ENCODE measurements around the gene CTRB1.
"Not testable (repeated sequence)": the region's sequence is repeated elsewhere in the genome, so short reads cannot be mapped to it uniquely, and the experiment has no call there.

Gene CTRB1

DNA sequence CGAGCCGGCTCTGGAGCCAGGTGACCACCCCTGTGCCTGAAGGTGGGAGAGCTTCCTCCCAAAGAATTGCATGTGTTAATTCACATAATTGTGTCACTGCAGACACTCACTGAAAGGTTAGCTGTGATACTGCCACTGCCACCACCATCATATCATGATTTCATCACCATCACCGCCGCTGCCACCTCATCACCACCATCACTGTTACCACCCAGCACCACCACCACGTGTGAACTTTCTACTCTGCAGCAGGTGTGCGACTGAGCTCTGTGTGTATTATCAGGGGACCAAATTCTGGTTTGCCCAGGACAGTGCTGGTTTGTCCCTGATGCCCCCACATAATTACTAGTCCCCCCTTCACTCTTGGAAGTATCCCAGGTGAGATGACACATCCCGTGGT lies 17.4 kb downstream of the CTRB1 start:
- peaks cover 71% of the 10 kb centered on the region for H3K79me2 ChIP-seq (ENCODE audit: control insufficient read depth, insufficient read depth, low read length, unreplicated experiment)
- H3K4me3 ChIP-seq (ENCODE audit: low read depth, low read length) = no peak overlapping the region
- no peak overlapping the region for H2AFZ ChIP-seq (ENCODE audit: low read length, unreplicated experiment)
- no peaks in the 10 kb centered on the region for H3K27me3 ChIP-seq (ENCODE audit: insufficient read depth, low read length)
- H3K27ac ChIP-seq (ENCODE audit: low read depth, low read length) = no peak overlapping the region
- peaks cover 14% of the 10 kb centered on the region; the same call in 1 of the 2 replicates for H3K36me3 ChIP-seq (ENCODE audit: insufficient read depth, low read length)
- peaks cover 34% of the 10 kb centered on the region for H3K4me1 ChIP-seq (ENCODE audit: control insufficient read depth, insufficient read depth, low read length, unreplicated experiment)

DNA sequence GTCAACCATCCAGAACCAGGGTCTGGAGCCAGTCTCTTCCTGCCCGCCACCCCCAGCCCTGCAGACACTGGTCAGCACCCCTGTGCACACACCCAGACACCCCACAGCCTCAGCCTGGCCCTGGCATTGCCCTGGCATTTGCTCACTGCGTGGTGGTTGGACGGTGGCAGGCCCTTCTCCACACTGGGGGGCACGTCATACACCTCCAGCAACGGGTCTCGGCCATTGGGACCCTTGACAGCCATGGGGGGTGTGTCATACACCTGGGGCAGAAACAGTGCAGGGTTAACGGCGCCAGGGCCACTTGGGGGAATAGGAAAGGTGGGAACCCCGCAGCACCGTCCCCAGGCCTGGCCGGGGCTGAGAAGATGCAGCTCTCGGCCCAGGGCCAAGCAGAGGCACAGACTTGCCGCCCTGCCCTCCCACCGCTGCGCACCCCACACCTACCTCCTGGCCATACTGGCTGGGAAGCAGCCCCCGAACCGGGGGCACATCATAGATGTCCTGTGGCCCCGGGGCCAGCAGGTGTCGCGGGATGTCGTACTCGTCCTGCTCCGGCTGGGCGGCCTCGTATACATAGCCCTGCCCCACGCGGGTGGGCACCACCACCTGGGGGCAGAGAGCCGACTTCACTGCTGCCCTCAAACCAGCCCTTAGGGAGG lies 18.1 kb downstream of the CTRB1 start:
- Histone ChIP-seq H3K36me3 (ENCODE audit: insufficient read depth, low read length) (peaks cover 14% of the 10 kb centered on the region; the same call in 1 of the 2 replicates), H2AFZ (ENCODE audit: low read length, unreplicated experiment) (no peak overlapping the region), H3K27me3 (ENCODE audit: insufficient read depth, low read length) (no peaks in the 10 kb centered on the region), H3K4me1 (ENCODE audit: control insufficient read depth, insufficient read depth, low read length, unreplicated experiment) (peaks cover 34% of the 10 kb centered on the region), H3K4me3 (ENCODE audit: low read depth, low read length) (no peak overlapping the region), H3K27ac (ENCODE audit: low read depth, low read length) (no peak overlapping the region), H3K79me2 (ENCODE audit: control insufficient read depth, insufficient read depth, low read length, unreplicated experiment) (peaks cover 78% of the 10 kb centered on the region)

DNA sequence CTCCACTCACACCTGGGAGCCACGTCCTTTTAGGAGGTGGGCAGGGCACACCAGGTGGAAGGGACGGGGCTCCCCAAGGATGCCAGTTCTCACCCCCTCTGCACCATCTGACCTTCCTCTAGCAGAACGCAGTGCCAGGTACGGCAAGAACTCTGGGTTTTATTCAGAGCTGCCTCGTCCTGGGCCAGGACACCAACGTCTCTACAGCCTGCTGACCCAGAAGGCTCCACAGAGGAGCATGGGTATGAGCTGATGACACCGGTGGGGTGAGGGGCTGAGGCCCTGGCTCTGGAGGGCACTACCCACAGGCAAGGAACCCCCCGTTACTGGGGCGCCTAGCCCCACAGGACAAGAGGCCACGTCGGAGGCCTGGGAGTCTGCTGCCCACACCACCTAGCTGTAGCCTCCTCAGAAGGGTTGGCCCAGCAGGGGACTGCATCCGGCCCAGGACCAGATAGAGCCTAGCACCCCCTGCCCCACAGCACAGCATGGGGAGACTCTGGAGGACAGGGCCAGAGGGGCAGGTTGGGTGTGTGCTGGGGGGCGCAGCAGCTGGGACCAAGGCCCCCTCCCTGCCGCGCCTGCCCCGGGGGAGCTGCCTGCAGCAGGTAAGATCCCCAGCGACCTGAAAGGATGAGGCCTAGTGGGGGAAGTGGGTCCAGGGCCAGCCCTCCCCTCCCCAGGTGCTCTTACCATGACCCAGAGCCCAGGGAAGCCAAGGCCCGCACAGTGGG lies 18.8 kb downstream of the CTRB1 start:
- Histone ChIP-seq H3K4me1 (ENCODE audit: control insufficient read depth, insufficient read depth, low read length, unreplicated experiment) (peaks cover 34% of the 10 kb centered on the region), H3K27me3 (ENCODE audit: insufficient read depth, low read length) (no peaks in the 10 kb centered on the region), H3K27ac (ENCODE audit: low read depth, low read length) (peak overlapping the region; percentile 83; the same call in 1 of the 2 replicates), H3K4me3 (ENCODE audit: low read depth, low read length) (no peak overlapping the region), H2AFZ (ENCODE audit: low read length, unreplicated experiment) (no peak overlapping the region), H3K36me3 (ENCODE audit: insufficient read depth, low read length) (peaks cover 12% of the 10 kb centered on the region; the same call in 1 of the 2 replicates), H3K79me2 (ENCODE audit: control insufficient read depth, insufficient read depth, low read length, unreplicated experiment) (peaks cover 82% of the 10 kb centered on the region)

DNA sequence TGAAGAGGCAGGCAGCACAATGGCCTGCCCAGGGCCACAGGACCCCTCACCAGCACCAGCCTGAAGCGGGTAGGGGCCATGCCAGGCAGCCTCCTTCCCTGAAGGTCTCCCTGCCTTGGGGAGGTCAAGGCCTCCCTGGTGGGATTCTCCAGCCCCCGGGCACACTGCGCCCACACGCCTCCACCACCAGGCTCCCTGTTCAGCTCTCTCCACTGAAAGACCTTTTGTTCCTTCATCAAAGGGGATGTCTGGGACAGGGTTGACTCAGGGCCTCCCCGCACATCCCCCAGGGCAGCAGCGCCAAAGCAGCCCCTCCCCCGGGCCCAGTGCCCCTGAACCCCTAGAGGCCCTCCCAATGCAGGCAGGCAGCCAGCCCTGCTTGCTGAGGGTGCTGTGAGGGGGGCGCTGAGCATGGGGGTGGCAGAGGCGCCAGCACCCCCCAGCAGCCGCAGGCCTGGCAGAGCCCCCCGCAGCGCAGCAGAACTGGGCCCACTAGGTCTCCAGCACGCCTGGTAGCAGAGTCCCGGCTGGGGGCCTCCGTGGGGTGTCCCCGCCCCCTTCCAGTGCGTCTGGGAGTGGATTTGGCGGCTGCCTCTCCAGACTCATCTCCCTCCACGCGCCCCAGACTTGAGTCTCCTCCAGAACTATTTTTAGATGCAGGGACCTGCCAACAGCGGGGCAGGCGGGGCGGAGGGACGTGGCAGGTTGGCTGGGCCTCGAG lies 19.5 kb downstream of the CTRB1 start:
- H3K27me3 ChIP-seq (ENCODE audit: insufficient read depth, low read length) = no peaks in the 10 kb centered on the region
- no peak overlapping the region for H2AFZ ChIP-seq (ENCODE audit: low read length, unreplicated experiment)
- H3K4me3 ChIP-seq (ENCODE audit: low read depth, low read length) = no peak overlapping the region
- H3K27ac ChIP-seq (ENCODE audit: low read depth, low read length) = peak overlapping the region; percentile 83
- peaks cover 8% of the 10 kb centered on the region; the same call in 1 of the 2 replicates for H3K36me3 ChIP-seq (ENCODE audit: insufficient read depth, low read length)
- peaks cover 87% of the 10 kb centered on the region for H3K79me2 ChIP-seq (ENCODE audit: control insufficient read depth, insufficient read depth, low read length, unreplicated experiment)
- H3K4me1 ChIP-seq (ENCODE audit: control insufficient read depth, insufficient read depth, low read length, unreplicated experiment) = peaks cover 37% of the 10 kb centered on the region

DNA sequence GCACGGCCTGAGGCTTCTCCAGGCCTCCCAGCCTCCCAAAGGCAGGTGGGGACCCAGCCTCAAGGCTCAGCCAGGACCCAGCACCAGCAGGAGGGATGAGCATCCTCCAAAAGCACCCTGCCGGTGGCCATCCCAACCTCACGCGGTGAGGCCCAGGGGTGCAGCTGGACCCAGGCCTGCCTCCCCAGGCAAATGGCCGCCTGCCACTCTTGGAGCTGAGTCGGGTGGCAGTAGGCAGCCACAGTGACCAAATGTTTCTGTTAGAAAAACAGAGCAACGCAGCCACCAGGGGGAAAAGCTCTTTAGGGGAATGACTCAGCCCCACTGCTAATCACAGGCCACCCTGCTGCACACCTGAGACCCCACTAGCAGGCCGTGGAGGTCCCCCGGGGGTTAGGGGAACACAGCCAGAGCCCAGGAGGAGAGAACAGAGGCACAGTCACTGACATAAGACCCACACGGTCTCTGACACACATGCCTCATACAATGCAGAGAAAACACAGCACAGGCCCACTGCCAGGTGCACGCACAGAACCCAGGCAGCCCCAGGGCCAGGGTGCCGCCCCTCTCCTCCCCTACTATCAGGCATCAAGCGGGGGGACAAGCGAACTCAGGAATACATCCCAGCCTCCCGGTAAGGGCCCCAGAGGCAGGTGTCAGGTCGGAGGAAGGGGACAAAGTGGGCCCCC lies 20.2 kb downstream of the CTRB1 start:
- H3K4me1 ChIP-seq (ENCODE audit: control insufficient read depth, insufficient read depth, low read length, unreplicated experiment) = peaks cover 43% of the 10 kb centered on the region
- peaks cover 90% of the 10 kb centered on the region for H3K79me2 ChIP-seq (ENCODE audit: control insufficient read depth, insufficient read depth, low read length, unreplicated experiment)
- H3K36me3 ChIP-seq (ENCODE audit: insufficient read depth, low read length) = peaks cover 3% of the 10 kb centered on the region; the same call in 1 of the 2 replicates
- no peak overlapping the region for H3K4me3 ChIP-seq (ENCODE audit: low read depth, low read length)
- peak overlapping the region; percentile 83 for H3K27ac ChIP-seq (ENCODE audit: low read depth, low read length)
- no peaks in the 10 kb centered on the region for H3K27me3 ChIP-seq (ENCODE audit: insufficient read depth, low read length)
- H2AFZ ChIP-seq (ENCODE audit: low read length, unreplicated experiment) = no peak overlapping the region

DNA sequence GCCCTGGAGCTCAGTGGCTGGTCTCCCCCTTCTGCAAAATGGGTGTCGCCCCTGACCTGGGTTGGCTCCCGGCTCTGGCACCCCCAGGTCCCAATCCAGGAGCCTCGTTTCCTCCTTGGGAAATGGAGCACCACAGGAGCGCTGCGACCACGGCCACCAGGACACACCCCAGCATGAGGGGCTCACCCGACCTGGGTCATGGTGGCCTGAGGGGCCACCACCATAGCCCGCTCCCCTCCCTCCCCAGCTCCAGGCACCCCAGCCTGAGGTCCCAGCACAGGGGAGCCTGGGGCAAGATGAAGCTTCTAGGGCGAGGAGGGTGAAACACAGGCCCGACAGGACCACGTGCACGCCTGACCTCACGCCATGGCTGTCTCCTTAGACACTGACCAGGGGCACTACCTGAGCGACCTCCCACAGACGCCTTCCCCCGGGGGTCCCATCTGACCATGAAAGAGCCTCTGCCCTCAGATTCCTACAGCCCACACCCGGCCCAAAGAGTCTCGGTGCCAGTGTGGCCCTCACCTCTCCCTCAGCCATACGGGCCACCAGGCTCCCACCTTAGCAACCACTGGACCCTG lies 20.8 kb downstream of the CTRB1 start:
- peaks cover 3% of the 10 kb centered on the region; the same call in 1 of the 2 replicates for H3K36me3 ChIP-seq (ENCODE audit: insufficient read depth, low read length)
- peaks cover 49% of the 10 kb centered on the region for H3K4me1 ChIP-seq (ENCODE audit: control insufficient read depth, insufficient read depth, low read length, unreplicated experiment)
- H3K27ac ChIP-seq (ENCODE audit: low read depth, low read length) = peak overlapping the region; percentile 83; the same call in 1 of the 2 replicates
- no peak overlapping the region for H3K4me3 ChIP-seq (ENCODE audit: low read depth, low read length)
- peaks cover 95% of the 10 kb centered on the region for H3K79me2 ChIP-seq (ENCODE audit: control insufficient read depth, insufficient read depth, low read length, unreplicated experiment)
- no peak overlapping the region for H2AFZ ChIP-seq (ENCODE audit: low read length, unreplicated experiment)
- H3K27me3 ChIP-seq (ENCODE audit: insufficient read depth, low read length) = no peaks in the 10 kb centered on the region

DNA sequence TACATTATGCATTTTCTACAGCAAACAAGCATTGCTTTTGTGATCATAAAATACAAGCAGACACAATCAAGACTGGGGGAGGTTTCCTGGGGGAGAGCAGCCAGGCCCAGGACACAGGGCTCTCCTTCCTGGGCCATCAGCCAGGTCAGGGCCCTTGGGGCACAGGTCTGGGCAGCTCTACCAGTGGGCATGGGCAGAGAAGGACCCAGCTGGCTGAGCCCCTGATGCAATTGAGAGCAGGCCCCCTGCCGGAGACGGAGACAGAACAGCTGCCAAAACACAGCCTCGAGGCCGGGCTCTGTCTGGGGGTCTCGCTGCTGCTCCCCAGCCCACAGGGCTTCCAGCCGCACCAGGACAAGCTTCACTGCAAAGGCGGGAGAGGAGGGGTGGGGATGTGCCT lies 21.8 kb downstream of the CTRB1 start:
- H3K27me3 ChIP-seq (ENCODE audit: insufficient read depth, low read length); H2AFZ ChIP-seq (ENCODE audit: low read length, unreplicated experiment); H3K27ac ChIP-seq (ENCODE audit: low read depth, low read length); H3K36me3 ChIP-seq (ENCODE audit: insufficient read depth, low read length); H3K4me3 ChIP-seq (ENCODE audit: low read depth, low read length): not testable (repeated sequence)
- peaks cover 94% of the 10 kb centered on the region for H3K79me2 ChIP-seq (ENCODE audit: control insufficient read depth, insufficient read depth, low read length, unreplicated experiment)
- peaks cover 54% of the 10 kb centered on the region for H3K4me1 ChIP-seq (ENCODE audit: control insufficient read depth, insufficient read depth, low read length, unreplicated experiment)

DNA sequence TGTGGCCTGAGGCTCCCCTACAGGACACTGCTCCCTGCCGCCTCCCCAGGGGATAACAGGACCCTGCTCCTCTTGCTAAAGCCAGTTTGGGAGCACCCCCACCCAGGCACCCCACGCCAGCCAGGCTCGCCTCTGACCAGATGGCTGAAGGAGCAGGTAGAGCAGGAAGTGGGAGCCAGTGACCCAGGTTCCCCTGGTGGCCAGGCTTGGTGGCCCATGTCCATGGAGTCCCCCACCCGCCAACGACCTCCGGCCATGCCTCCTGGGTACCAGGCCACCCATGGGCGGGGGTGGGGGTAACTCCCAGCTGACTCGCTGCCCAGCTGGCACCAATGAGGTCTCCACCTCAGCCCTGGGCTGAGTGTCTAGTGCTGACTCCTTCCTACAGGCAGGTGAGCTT lies 22.6 kb downstream of the CTRB1 start:
- Histone ChIP-seq H3K27ac (ENCODE audit: low read depth, low read length) (no peak overlapping the region), H3K4me3 (ENCODE audit: low read depth, low read length) (no peak overlapping the region), H3K36me3 (ENCODE audit: insufficient read depth, low read length) (peaks cover 3% of the 10 kb centered on the region; the same call in 1 of the 2 replicates), H3K79me2 (ENCODE audit: control insufficient read depth, insufficient read depth, low read length, unreplicated experiment) (peaks cover 92% of the 10 kb centered on the region), H3K27me3 (ENCODE audit: insufficient read depth, low read length) (no peaks in the 10 kb centered on the region), H3K4me1 (ENCODE audit: control insufficient read depth, insufficient read depth, low read length, unreplicated experiment) (peaks cover 59% of the 10 kb centered on the region), H2AFZ (ENCODE audit: low read length, unreplicated experiment) (no peak overlapping the region)

DNA sequence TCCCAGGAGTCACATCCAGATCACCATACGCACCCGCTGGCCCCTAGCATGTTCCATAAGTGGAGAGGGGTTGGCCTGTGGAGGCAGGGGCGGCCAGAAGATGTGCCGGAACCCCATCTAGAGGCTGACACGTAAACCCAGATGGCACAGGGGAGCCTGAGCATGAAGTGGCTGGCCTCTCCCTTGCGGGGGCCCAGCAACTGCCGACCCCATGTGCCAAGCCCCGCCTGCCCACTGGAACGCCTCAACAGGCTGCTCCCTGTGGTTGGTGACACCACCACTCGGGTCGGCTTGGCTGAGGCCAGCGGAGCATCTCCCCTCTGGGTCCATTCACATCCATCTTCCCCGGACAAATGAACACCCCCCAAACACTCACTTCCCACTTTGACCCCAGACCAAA lies 23.2 kb downstream of the CTRB1 start:
- no peak overlapping the region for H2AFZ ChIP-seq (ENCODE audit: low read length, unreplicated experiment)
- H3K4me1 ChIP-seq (ENCODE audit: control insufficient read depth, insufficient read depth, low read length, unreplicated experiment) = peaks cover 65% of the 10 kb centered on the region
- H3K79me2 ChIP-seq (ENCODE audit: control insufficient read depth, insufficient read depth, low read length, unreplicated experiment) = peaks cover 92% of the 10 kb centered on the region
- no peak overlapping the region for H3K27ac ChIP-seq (ENCODE audit: low read depth, low read length)
- H3K4me3 ChIP-seq (ENCODE audit: low read depth, low read length) = no peak overlapping the region
- no peaks in the 10 kb centered on the region for H3K27me3 ChIP-seq (ENCODE audit: insufficient read depth, low read length)
- H3K36me3 ChIP-seq (ENCODE audit: insufficient read depth, low read length) = peaks cover 3% of the 10 kb centered on the region; the same call in 1 of the 2 replicates

All from ACC112 (cell line).